ENCODE measurements around the gene FSHR. TPM values are rescaled to one million over a fixed set of nuclear protein-coding genes. Genes with fewer than 3 reads are reported as not detected.
A peak's percentile ranks its signal among the peaks of the same experiment; 100 is the strongest.

FSHR gene
- total RNA-seq, 2 donors from 2014 or later = not detected

- peaks cover 0 to 17% of the 10 kb centered on the region in 2 donors for H3K9me3 Mint-ChIP-seq
- peaks cover 0 to 10% of the 10 kb centered on the region in 2 donors for H3K36me3 Mint-ChIP-seq
- H3K27ac Mint-ChIP-seq = no peak overlapping the region
- DNase-seq (ENCODE audit: low spot score in 2 of 2) (no peak), ATAC-seq (no peak)
Measured at GRCh38 chr2:49050265-49050664, 104.0 kb downstream of the FSHR start.

- ATAC-seq = no peak
- H3K27ac Mint-ChIP-seq = no peak overlapping the region
- peaks cover 0 to 13% of the 10 kb centered on the region in 2 donors for H3K9me3 Mint-ChIP-seq
- no peak for DNase-seq (ENCODE audit: low spot score in 2 of 2)
- peaks cover 0 to 5% of the 10 kb centered on the region in 2 donors for H3K36me3 Mint-ChIP-seq
Measured at GRCh38 chr2:49049161-49049560, 105.2 kb downstream of the FSHR start.

- Mint-ChIP-seq H3K36me3 (no peaks in the 10 kb centered on the region), H3K9me3 (no peaks in the 10 kb centered on the region), H3K27ac (no peak overlapping the region)
- ATAC-seq (no peak), DNase-seq (ENCODE audit: low spot score in 2 of 2) (no peak)
Measured at GRCh38 chr2:49045083-49045482, 109.2 kb downstream of the FSHR start.

GRCh38 chr2:49044350-49045079 is 109.8 kb downstream of the FSHR start:
- Mint-ChIP-seq H3K36me3 (no peaks in the 10 kb centered on the region), H3K27ac (no peak overlapping the region), H3K9me3 (no peaks in the 10 kb centered on the region)
- no peak for ATAC-seq
- no peak for DNase-seq (ENCODE audit: low spot score in 2 of 2)

GRCh38 chr2:49043405-49043982 is 110.8 kb downstream of the FSHR start:
- ATAC-seq = no peak
- no peaks in the 10 kb centered on the region for H3K9me3 Mint-ChIP-seq

GRCh38 chr2:49042488-49042887 is 111.8 kb downstream of the FSHR start:
- Mint-ChIP-seq H3K36me3 (no peaks in the 10 kb centered on the region), H3K9me3 (peaks cover 0 to 3% of the 10 kb centered on the region in 2 donors), H3K27ac (no peak overlapping the region)
- ATAC-seq (no peak), DNase-seq (ENCODE audit: low spot score in 2 of 2) (no peak)

More at GRCh38 chr2:49043405-49043982, 110.8 kb downstream of the FSHR start:
- H3K27ac Mint-ChIP-seq = no peak overlapping the region
- no peaks in the 10 kb centered on the region for H3K36me3 Mint-ChIP-seq
- DNase-seq (ENCODE audit: low spot score in 2 of 2) = no peak

- H3K36me3 Mint-ChIP-seq = no peaks in the 10 kb centered on the region
- no peak for ATAC-seq
- H3K27ac Mint-ChIP-seq = no peak overlapping the region
- DNase-seq (ENCODE audit: low spot score in 2 of 2) = no peak
- H3K9me3 Mint-ChIP-seq = peaks cover 0 to 4% of the 10 kb centered on the region in 2 donors
Measured at GRCh38 chr2:49041061-49041460, 113.3 kb downstream of the FSHR start.

- no peak overlapping the region for H3K27ac Mint-ChIP-seq
- ATAC-seq (no peak), DNase-seq (ENCODE audit: low spot score in 2 of 2) (no peak)
- no peaks in the 10 kb centered on the region for H3K36me3 Mint-ChIP-seq
- H3K9me3 Mint-ChIP-seq = peaks cover 0 to 4% of the 10 kb centered on the region in 2 donors
Measured at GRCh38 chr2:49037197-49037596, 117.1 kb downstream of the FSHR start.

- DNase-seq (ENCODE audit: low spot score in 2 of 2) (no peak), ATAC-seq (no peak)
- Mint-ChIP-seq H3K27ac (peak overlapping the region in 1 of 2 donors; percentile 34), H3K9me3 (peaks cover 0 to 4% of the 10 kb centered on the region in 2 donors), H3K36me3 (no peaks in the 10 kb centered on the region)
Measured at GRCh38 chr2:49035481-49035880, 118.8 kb downstream of the FSHR start.

- Mint-ChIP-seq H3K36me3 (no peaks in the 10 kb centered on the region), H3K27ac (no peak overlapping the region), H3K9me3 (peaks cover 0 to 4% of the 10 kb centered on the region in 2 donors)
- DNase-seq (ENCODE audit: low spot score in 2 of 2) (no peak), ATAC-seq (no peak)
Measured at GRCh38 chr2:49033394-49034185, 120.7 kb downstream of the FSHR start.

GRCh38 chr2:49032936-49033335 is 121.4 kb downstream of the FSHR start:
- DNase-seq (ENCODE audit: low spot score in 2 of 2) (no peak), ATAC-seq (no peak)
- H3K36me3 Mint-ChIP-seq = no peaks in the 10 kb centered on the region
- H3K9me3 Mint-ChIP-seq = peaks cover 0 to 4% of the 10 kb centered on the region in 2 donors
- H3K27ac Mint-ChIP-seq = no peak overlapping the region

- ATAC-seq (no peak), DNase-seq (ENCODE audit: low spot score in 2 of 2) (no peak)
- H3K27ac Mint-ChIP-seq = no peak overlapping the region
- no peaks in the 10 kb centered on the region for H3K9me3 Mint-ChIP-seq
- no peaks in the 10 kb centered on the region for H3K36me3 Mint-ChIP-seq
Measured at GRCh38 chr2:49032126-49032525, 122.2 kb downstream of the FSHR start.

GRCh38 chr2:49029406-49029805 is 124.9 kb downstream of the FSHR start:
- Mint-ChIP-seq H3K36me3 (no peaks in the 10 kb centered on the region), H3K9me3 (no peaks in the 10 kb centered on the region), H3K27ac (no peak overlapping the region)
- no peak for DNase-seq (ENCODE audit: low spot score in 2 of 2)
- no peak for ATAC-seq

GRCh38 chr2:49028101-49028500 is 126.2 kb downstream of the FSHR start:
- no peaks in the 10 kb centered on the region for H3K36me3 Mint-ChIP-seq
- H3K9me3 Mint-ChIP-seq = no peaks in the 10 kb centered on the region
- ATAC-seq (no peak), DNase-seq (ENCODE audit: low spot score in 2 of 2) (no peak)
- H3K27ac Mint-ChIP-seq = no peak overlapping the region

- H3K27ac Mint-ChIP-seq = no peak overlapping the region
- no peak for ATAC-seq
- H3K36me3 Mint-ChIP-seq = no peaks in the 10 kb centered on the region
- DNase-seq (ENCODE audit: low spot score in 2 of 2) = no peak
- no peaks in the 10 kb centered on the region for H3K9me3 Mint-ChIP-seq
Measured at GRCh38 chr2:49026706-49027105, 127.6 kb downstream of the FSHR start.

- no peak for DNase-seq (ENCODE audit: low spot score in 2 of 2)
- H3K27ac Mint-ChIP-seq = no peak overlapping the region
- H3K9me3 Mint-ChIP-seq = no peaks in the 10 kb centered on the region
- H3K36me3 Mint-ChIP-seq = no peaks in the 10 kb centered on the region
- ATAC-seq = no peak
Measured at GRCh38 chr2:49021271-49021670, 133.0 kb downstream of the FSHR start.

GRCh38 chr2:49005261-49005660 is 149.1 kb downstream of the FSHR start:
- ATAC-seq = no peak
- peaks cover 6% of the 10 kb centered on the region in 2 donors for H3K9me3 Mint-ChIP-seq

More at GRCh38 chr2:49005261-49005660, 149.1 kb downstream of the FSHR start:
- DNase-seq (ENCODE audit: low spot score in 2 of 2) = no peak
- no peak overlapping the region for H3K27ac Mint-ChIP-seq
- H3K36me3 Mint-ChIP-seq = no peaks in the 10 kb centered on the region
